Measurements from ENCODE around the gene SLC17A3.

GRCh38 chr6:25913741-25914140 is 39.7 kb upstream of the SLC17A3 start:
- TF ChIP-seq REST (IDR thresholded peaks at IDR 0.05; ENCODE audit: insufficient read depth in 1 of 2, low read depth in 2 of 2, low read length in 1 of 2) (no peak), CTCF (IDR thresholded peaks at IDR 0.05) (no peak), SIN3A (IDR thresholded peaks at IDR 0.05; ENCODE audit: borderline replicate concordance, insufficient read depth, low read depth, low read length) (no peak), TCF7L2 (IDR thresholded peaks at IDR 0.05; ENCODE audit: low read depth, low read length) (no peak), POLR2AphosphoS5 (IDR thresholded peaks at IDR 0.05; ENCODE audit: low read depth, low read length) (no peak)
